Measurements from ENCODE around the gene HOXB5.

HOXB5 gene

DNA sequence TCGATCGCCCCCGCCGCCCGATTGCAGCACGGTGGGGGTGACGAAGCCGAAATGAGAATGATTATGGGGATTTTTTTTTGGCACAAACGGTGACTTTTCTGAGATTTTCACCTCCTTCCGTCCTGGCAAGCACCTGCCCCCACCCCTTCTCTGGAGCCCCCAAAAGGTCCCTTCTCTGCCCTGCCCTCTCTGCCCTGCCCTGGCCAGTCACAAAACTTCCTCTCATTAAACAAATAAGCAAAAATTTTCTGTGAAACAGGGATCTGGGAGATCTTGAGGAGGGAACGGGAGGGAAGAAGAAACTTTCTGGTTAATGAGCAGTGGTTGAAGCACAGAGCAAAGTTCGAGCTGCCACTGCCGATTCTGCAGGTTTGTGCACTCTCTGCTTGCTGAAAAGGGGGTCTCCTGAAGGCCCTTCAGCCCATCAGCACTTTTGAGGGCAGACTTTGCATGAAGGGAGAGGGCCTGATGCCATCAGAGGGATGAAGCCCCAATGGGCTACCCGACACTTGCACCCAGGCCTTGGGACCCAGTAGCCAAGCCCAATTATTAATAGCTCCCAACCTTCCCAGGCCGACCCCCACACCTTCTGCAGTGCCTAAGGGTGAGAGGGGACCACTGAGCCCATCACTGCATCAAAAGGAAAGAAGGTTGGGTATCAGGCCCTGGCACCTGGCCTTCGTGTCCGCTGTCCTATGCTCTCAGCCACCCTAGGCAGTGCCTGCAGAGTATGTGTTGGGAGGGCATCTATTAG lies 22.6 kb upstream of the HOXB5 start:
- no peak for DNase-seq (ENCODE audit: low spot score)

GRCh38 chr17:48615047-48615962 lies 21.7 kb upstream of the HOXB5 start, which contains the start of gene HOXB8:
Gene HOXB8, minus strand, starts transcription at chr17:48615292. Its CDS starts 588 bp downstream, at chr17:48614704.
- DNase-seq (ENCODE audit: low spot score), result no peak

DNA sequence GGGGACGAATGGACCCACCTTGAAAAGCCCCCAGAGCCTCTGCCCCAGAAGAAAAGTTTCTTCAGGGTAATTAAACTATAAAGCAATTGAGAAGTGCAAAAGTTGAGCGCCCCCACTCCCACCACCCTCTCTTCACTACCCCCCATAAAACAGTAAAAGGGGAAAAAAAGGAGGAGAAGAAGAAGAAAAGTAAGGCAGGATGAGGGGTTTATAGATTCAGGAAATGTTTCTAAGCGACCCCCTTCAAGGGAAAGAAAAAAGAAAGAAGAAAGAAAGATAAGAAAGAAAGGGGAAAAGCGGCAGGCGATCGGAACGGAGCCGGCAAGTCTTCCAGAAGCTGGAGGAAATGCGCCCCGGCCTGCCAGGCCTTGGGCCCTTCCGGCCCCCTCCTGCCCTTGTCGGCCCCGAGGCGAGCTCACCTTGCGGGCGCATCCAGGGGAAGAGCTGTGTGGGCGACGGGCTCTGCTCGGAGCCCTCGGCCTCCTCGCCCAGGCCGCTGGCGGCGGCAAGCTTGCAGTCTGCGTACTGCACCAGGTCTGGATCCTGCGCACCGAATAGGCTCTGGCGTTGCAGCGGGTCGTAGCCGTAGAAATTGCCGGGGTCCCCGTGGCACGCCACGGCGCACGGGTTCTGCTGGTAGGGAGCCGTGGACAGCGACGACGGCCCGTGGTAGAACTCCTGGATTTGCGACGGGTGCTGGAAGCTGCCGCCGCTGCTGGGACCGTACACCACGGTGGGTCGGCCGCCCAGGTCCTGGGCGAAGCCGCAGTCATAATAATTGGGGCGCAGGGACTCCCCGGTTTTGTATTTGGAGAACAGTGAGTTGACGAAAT lies 20.5 kb upstream of the HOXB5 start:
- DNase-seq (ENCODE audit: low spot score), result no peak

- DNase-seq (ENCODE audit: low spot score), result no peak
These were observed 19.5 kb upstream of the HOXB5 start for GRCh38 chr17:48612854-48613691.

GRCh38 chr17:48612456-48612853 lies 18.9 kb upstream of the HOXB5 start:
- DNase-seq (ENCODE audit: low spot score), result no peak

GRCh38 chr17:48611681-48612455 lies 18.3 kb upstream of the HOXB5 start:
- no peak for DNase-seq (ENCODE audit: low spot score)

DNA sequence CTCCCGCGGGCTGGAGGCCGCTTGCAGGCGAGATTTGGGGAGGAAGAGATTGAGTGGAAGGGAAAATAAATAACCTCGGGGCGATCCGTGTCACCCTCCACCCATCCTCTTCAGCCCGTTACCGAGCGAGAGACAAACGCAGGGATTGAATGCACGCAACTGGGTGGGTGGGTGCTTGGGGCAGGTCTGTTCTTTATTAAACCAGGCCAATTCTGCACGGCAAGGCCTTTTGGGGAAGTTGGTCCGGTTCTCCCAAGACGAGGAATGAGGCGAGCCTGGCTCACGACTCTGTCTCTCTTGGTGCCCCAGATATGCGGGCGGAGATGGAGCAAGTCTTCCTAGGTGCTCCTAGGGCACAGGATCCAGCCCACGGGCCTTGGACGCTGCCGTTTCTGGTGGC lies 17.6 kb upstream of the HOXB5 start:
- no peak for DNase-seq (ENCODE audit: low spot score)

GRCh38 chr17:48610282-48611211 lies 17.0 kb upstream of the HOXB5 start, which contains the start of gene HOXB7:
Gene HOXB7, minus strand, starts transcription at chr17:48611017. Its CDS starts 99 bp downstream, at chr17:48610918.
- peak; percentile 73 for DNase-seq (ENCODE audit: low spot score)

- DNase-seq (ENCODE audit: low spot score), result no peak
These were observed 16.2 kb upstream of the HOXB5 start for GRCh38 chr17:48609759-48610281.

GRCh38 chr17:48609033-48609432 lies 15.5 kb upstream of the HOXB5 start:
- DNase-seq (ENCODE audit: low spot score), result no peak

GRCh38 chr17:48608494-48608834 lies 14.9 kb upstream of the HOXB5 start:
- no peak for DNase-seq (ENCODE audit: low spot score)

DNA sequence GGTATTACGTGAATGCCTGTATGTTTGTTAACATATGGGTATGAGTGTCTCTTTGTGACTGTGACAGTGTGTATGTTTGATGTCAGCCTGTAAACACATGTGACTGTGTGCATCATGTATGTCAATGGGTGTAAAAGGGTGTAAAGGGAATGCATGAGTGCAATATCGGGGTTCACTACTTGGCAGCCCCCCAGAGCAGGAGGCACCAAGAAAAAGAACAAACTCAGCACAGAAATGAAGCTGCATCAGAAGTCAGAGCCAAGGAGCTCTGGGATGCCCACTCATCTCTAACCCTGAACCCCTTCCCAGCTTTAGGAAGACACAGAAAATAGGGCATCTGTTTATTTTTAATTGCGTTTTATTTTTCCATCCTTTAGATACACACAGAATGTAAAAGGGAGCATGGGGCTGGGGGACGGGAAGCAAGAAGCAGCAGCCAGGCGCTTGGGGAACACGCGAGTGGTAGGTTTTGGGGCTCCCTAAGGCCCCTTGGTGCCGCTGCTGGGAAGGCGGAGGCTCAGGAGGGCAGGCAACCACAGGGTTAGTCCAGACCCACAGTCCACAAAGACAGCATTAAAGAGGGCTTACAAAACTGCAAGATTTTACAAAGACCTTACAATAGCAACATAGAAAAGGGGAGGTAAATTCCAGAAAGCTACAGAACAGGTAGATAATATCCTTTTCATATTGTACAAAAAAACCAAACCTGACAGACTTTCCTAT lies 13.5 kb upstream of the HOXB5 start:
- no peak for DNase-seq (ENCODE audit: low spot score)

GRCh38 chr17:48605991-48606891 lies 12.7 kb upstream of the HOXB5 start:
- DNase-seq (ENCODE audit: low spot score), result no peak

DNA sequence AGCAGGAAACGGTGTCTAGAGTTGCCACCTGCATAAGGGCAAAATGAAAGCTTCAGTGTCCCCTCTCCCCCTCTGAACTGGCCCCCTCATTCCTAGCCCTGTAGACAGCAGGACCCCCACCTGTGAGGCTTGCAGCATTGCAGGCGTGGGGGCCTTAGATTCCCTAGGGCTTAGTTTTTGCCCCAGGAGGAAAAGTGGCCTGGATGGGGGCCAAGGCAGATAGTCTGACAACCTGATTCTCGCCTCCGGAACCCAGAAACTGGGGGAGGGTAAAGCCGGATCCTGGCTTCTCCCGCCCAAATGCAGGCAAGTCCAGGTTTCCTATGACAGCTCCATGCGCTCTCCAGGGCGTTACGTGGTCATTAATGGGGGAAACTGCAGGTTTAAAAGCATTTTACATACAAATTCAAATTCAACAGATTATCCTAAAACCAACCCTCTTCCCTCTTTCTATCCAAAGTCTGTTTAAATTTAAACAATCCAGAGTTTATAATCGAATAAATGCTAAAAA lies 11.9 kb upstream of the HOXB5 start:
- DNase-seq (ENCODE audit: low spot score), result no peak

- peak; percentile 71 for DNase-seq (ENCODE audit: low spot score)
These were observed 11.3 kb upstream of the HOXB5 start, which contains the start of gene HOXB6 for GRCh38 chr17:48604770-48605329. Gene HOXB6, minus strand, starts transcription at chr17:48604986. Its CDS starts 6,836 bp downstream, at chr17:48598150.

- DNase-seq (ENCODE audit: low spot score), result peak; percentile 66
These were observed 10.6 kb upstream of the HOXB5 start for GRCh38 chr17:48603959-48604769.

All from kidney capillary endothelial cell (primary cell).